D721Med (cell line): Measurements from ENCODE around the gene NAV2.

ENCODE experiments used
- DNase-seq: peaks from one replicate; pipeline ENCODE4 v3.0.0; 2011; ENCODE audit warnings: low spot score; ENCODE audit not compliant: insufficient read length
- FAIRE-seq: peaks from 2 replicates; lab custom pipeline; 2011; peaks lifted over from hg19 to GRCh38; lab: Jason Lieb, UNC
- CTCF ChIP-seq: IDR thresholded peaks from 2 replicates; pipeline ENCODE4 v1.5.1; 2012; ENCODE audit warnings: mild to moderate bottlenecking, control low read depth; ENCODE audit not compliant: insufficient read depth; ENCODE audit errors: missing control alignments

Gene NAV2

GRCh38 chr11:19769820-19770219, 57.2 kb downstream of the NAV2 start:
- DNase-seq (no peak), FAIRE-seq (no peak)
- TF ChIP-seq CTCF: no peak

GRCh38 chr11:19770277-19770676, 57.6 kb downstream of the NAV2 start:
- DNase-seq (no peak), FAIRE-seq (no peak)
- no peak for TF ChIP-seq CTCF

- no peak for TF ChIP-seq CTCF
- FAIRE-seq (no peak), DNase-seq (no peak)
Observed at GRCh38 chr11:19771463-19771862, 58.8 kb downstream of the NAV2 start.

GRCh38 chr11:19772480-19772879, 59.8 kb downstream of the NAV2 start:
- TF ChIP-seq CTCF: no peak
- DNase-seq: no peak
- FAIRE-seq: no peak

GRCh38 chr11:19774329-19774728, 61.7 kb downstream of the NAV2 start:
- FAIRE-seq: no peak
- DNase-seq: no peak
- no peak for TF ChIP-seq CTCF

GRCh38 chr11:19774817-19775580, 62.4 kb downstream of the NAV2 start:
- no peak for TF ChIP-seq CTCF
- DNase-seq (no peak), FAIRE-seq (no peak)

GRCh38 chr11:19775622-19776021, 63.0 kb downstream of the NAV2 start:
- TF ChIP-seq CTCF: no peak
- DNase-seq: no peak
- FAIRE-seq: no peak
